ENCODE measurements around the gene SPINT3.

DNA sequence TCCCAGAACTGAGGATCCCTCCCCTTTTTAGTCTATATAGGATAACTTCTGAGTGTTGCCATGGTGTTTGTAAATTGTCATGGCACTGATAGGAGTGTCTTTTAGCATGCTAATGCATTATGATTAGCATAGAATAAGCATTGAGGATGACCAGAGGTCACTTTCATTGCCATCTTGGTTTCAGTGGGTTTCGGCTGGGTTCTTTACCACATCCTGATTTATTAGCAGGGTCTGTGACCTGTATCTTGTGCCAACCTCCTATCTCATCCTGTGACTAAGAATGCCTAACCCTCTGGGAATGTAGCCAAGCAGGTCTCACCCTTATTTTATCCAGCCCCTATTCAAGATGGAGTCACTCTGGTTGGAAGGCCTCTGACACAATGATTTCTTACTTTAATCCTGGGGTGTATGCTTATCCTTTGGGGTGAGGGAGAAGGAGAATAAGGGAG lies 26.3 kb downstream of the SPINT3 start:
- TF ChIP-seq POLR2A (IDR thresholded peaks at IDR 0.05) = no peak
- TF ChIP-seq, protein P1, sequence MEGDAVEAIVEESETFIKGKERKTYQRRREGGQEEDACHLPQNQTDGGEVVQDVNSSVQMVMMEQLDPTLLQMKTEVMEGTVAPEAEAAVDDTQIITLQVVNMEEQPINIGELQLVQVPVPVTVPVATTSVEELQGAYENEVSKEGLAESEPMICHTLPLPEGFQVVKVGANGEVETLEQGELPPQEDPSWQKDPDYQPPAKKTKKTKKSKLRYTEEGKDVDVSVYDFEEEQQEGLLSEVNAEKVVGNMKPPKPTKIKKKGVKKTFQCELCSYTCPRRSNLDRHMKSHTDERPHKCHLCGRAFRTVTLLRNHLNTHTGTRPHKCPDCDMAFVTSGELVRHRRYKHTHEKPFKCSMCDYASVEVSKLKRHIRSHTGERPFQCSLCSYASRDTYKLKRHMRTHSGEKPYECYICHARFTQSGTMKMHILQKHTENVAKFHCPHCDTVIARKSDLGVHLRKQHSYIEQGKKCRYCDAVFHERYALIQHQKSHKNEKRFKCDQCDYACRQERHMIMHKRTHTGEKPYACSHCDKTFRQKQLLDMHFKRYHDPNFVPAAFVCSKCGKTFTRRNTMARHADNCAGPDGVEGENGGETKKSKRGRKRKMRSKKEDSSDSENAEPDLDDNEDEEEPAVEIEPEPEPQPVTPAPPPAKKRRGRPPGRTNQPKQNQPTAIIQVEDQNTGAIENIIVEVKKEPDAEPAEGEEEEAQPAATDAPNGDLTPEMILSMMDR (IDR thresholded peaks at IDR 0.05) = no peak

Data from lower leg skin (tissue), 3 donors.